IMR-90 (cell line): Measurements from ENCODE around the gene TMEM154.

Source experiments
- CEBPB ChIP-seq: IDR thresholded peaks from 2 replicates; pipeline ENCODE4 v1.6.1; 2012; ENCODE audit warnings: low read depth, low read length, improper control_type of control experiment
- CTCF ChIP-seq: conservative IDR thresholded peaks from 2 replicates; pipeline ENCODE4 v1.5.1; 2012; ENCODE audit warnings: mild to moderate bottlenecking, low read depth, low read length, improper control_type of control experiment
- ELK1 ChIP-seq: fragments of 150-350 bp; IDR thresholded peaks from 2 replicates; pipeline ENCODE4 v1.6.1; 2016; ENCODE audit warnings: low read depth, mild to moderate bottlenecking, low read length, moderate library complexity, borderline replicate concordance
- MAFK ChIP-seq: IDR thresholded peaks from 2 replicates; pipeline ENCODE4 v1.6.1; 2012; ENCODE audit warnings: low read depth, low read length, improper control_type of control experiment
- POLR2A ChIP-seq: IDR thresholded peaks from 2 replicates; pipeline ENCODE4 v1.6.1; 2012; ENCODE audit warnings: mild to moderate bottlenecking, low read depth, low read length
- RAD21 ChIP-seq: IDR thresholded peaks from 2 replicates; pipeline ENCODE4 v1.6.1; 2012; ENCODE audit warnings: low read length, improper control_type of control experiment

- no peak for TF ChIP-seq MAFK
- TF ChIP-seq CTCF = no peak
- no peak for TF ChIP-seq POLR2A
- no peak for TF ChIP-seq ELK1
- no peak for TF ChIP-seq RAD21
- TF ChIP-seq CEBPB = no peak
Observed at GRCh38 chr4:152620218-152620617, 59.6 kb downstream of the TMEM154 start.
